CD4-positive, alpha-beta memory T cell (primary cell): ENCODE data around the gene AARS1. TPM values are rescaled to one million over a fixed set of nuclear protein-coding genes. Genes with fewer than 3 reads are reported as not detected.
A peak's percentile ranks its signal among the peaks of the same experiment; 100 is the strongest.
"Not testable (repeated sequence)": the region's sequence is repeated elsewhere in the genome, so short reads cannot be mapped to it uniquely, and the experiment has no call there.

Experiments used
- CTCF ChIA-PET: fragments of 350-600 bp; sonication (Branson Sonifier 250); formaldehyde crosslinking; loops from one replicate; lab custom pipeline; 2021; ENCODE audit warnings: inconsistent platforms; ENCODE audit not compliant: partially characterized antibody; lab: Charles Lee
- POLR2A ChIA-PET: fragments of 350-600 bp; sonication (Branson Sonifier 250); formaldehyde crosslinking; loops from one replicate; lab custom pipeline; 2021; ENCODE audit not compliant: partially characterized antibody; lab: Charles Lee
- DNase-seq, 5 donors: peaks; one replicate each; pipeline versions ENCODE4 v3.0.0 to v3.0.0-alpha.2; 2020 to 2022; ENCODE audit warnings: mixed read lengths in 1 of 5
- H3K27ac ChIP-seq: one replicate; pipeline ENCODE4 v1.7.0; 2013; ENCODE audit warnings: low read depth, low read length
- H3K27me3 ChIP-seq: 2 replicates; pipeline ENCODE4 v1.7.0; 2013; ENCODE audit warnings: mild to moderate bottlenecking, low read length, moderate library complexity; ENCODE audit not compliant: insufficient read depth
- H3K36me3 ChIP-seq: 2 replicates; pipeline ENCODE4 v1.7.0; 2013; ENCODE audit warnings: mild to moderate bottlenecking, low read length, moderate library complexity; ENCODE audit not compliant: insufficient read depth
- H3K4me1 ChIP-seq: 2 replicates; pipeline ENCODE4 v1.7.0; 2013; ENCODE audit warnings: mild to moderate bottlenecking, low read length, moderate library complexity; ENCODE audit not compliant: insufficient read depth
- H3K4me3 ChIP-seq, 2 donors: one replicate each; pipeline ENCODE4 v1.7.0; 2013; ENCODE audit warnings: low read length in 2 of 2, mild to moderate bottlenecking in 1 of 2
- H3K9me3 ChIP-seq, 2 donors: one replicate each; pipeline ENCODE4 v1.7.0; 2013; ENCODE audit warnings: low read length in 2 of 2, control low read depth in 1 of 2; ENCODE audit not compliant: control insufficient read depth in 1 of 2
- H3K27ac Mint-ChIP-seq, 7 donors: one replicate each; pipeline ENCODE4 v1.8.0; 2020 to 2021; ENCODE audit warnings: mixed read lengths in 7 of 7, mild to moderate bottlenecking in 6 of 7, inconsistent platforms in 3 of 7, moderate library complexity in 3 of 7
- H3K27me3 Mint-ChIP-seq, 2 donors: one replicate each; pipeline ENCODE4 v1.8.0; 2020 to 2021; ENCODE audit warnings: mixed read lengths in 2 of 2
- H3K36me3 Mint-ChIP-seq, 2 donors: one replicate each; pipeline ENCODE4 v1.8.0; 2020 to 2021; ENCODE audit warnings: mixed read lengths in 2 of 2, inconsistent platforms in 1 of 2, mild to moderate bottlenecking in 1 of 2
- H3K4me1 Mint-ChIP-seq, 4 donors: one replicate each; pipeline ENCODE4 v1.8.0; 2020 to 2021; ENCODE audit warnings: mixed read lengths in 4 of 4, mild to moderate bottlenecking in 1 of 4
- H3K4me3 Mint-ChIP-seq, 8 donors: one replicate each; pipeline ENCODE4 v1.8.0; 2020 to 2021; ENCODE audit warnings: mixed read lengths in 8 of 8, mild to moderate bottlenecking in 7 of 8, moderate library complexity in 6 of 8, inconsistent platforms in 3 of 8
- H3K9me3 Mint-ChIP-seq, 8 donors: one replicate each; pipeline ENCODE4 v1.8.0; 2020 to 2021; ENCODE audit warnings: mixed read lengths in 8 of 8, mild to moderate bottlenecking in 5 of 8, inconsistent platforms in 3 of 8, moderate library complexity in 1 of 8
- intact Hi-C: fragments of 100-400 bp; cut with micrococcal nuclease; formaldehyde crosslinking; loops from one replicate; pipeline ENCODE4 v1.15.1; 2023
- polyA plus RNA-seq, 2 donors: library from polyadenylated mRNA; unstranded; fragments of 300-500 nt; fragmentation: Illumina TruSeq; gene quantifications; one replicate each; pipeline ENCODE4 v1.2.3, GENCODE V29; 2021
- total RNA-seq, 2 experiments: library from RNA; stranded (reverse); gene quantifications; one replicate each; pipeline ENCODE4 v1.2.3, GENCODE V29; 2021

Gene AARS1
- total and polyA plus RNA-seq, 4 experiments from 2014 or later: 22.6 to 103 (median 69.8) TPM

GRCh38 chr16:70238773-70239172 is 50.5 kb downstream of the AARS1 start:
- H3K27ac Mint-ChIP-seq: peak overlapping the region in 2 of 7 donors; percentile 12 to 58

GRCh38 chr16:70231831-70232230 is 57.5 kb downstream of the AARS1 start:
- intact Hi-C loops, H3K4me1 ChIP-seq, H3K36me3 ChIP-seq, H3K4me3 ChIP-seq, H3K27me3 ChIP-seq, H3K4me3 Mint-ChIP-seq, H3K9me3 ChIP-seq, H3K27ac Mint-ChIP-seq, H3K9me3 Mint-ChIP-seq, H3K27ac ChIP-seq, H3K4me1 Mint-ChIP-seq, CTCF ChIA-PET, DNase-seq, H3K27me3 Mint-ChIP-seq: not testable (repeated sequence)
- POLR2A ChIA-PET: interaction anchor here (0.6 kb wide), 1 partner anchor 569 kb away, joined by 3 read pairs; the partner anchor contains the start of gene VAC14
- peaks cover 10 to 36% of the 10 kb centered on the region in 2 donors for H3K36me3 Mint-ChIP-seq

More at GRCh38 chr16:70238773-70239172, 50.5 kb downstream of the AARS1 start:
- H3K4me1 Mint-ChIP-seq, H3K9me3 ChIP-seq, H3K36me3 ChIP-seq, H3K4me3 Mint-ChIP-seq, DNase-seq, H3K4me1 ChIP-seq, H3K9me3 Mint-ChIP-seq, POLR2A ChIA-PET, H3K4me3 ChIP-seq, CTCF ChIA-PET, intact Hi-C loops, H3K27ac ChIP-seq, H3K27me3 ChIP-seq, H3K27me3 Mint-ChIP-seq: not testable (repeated sequence)
- H3K36me3 Mint-ChIP-seq: peaks cover 9 to 15% of the 10 kb centered on the region in 2 donors

DNA sequence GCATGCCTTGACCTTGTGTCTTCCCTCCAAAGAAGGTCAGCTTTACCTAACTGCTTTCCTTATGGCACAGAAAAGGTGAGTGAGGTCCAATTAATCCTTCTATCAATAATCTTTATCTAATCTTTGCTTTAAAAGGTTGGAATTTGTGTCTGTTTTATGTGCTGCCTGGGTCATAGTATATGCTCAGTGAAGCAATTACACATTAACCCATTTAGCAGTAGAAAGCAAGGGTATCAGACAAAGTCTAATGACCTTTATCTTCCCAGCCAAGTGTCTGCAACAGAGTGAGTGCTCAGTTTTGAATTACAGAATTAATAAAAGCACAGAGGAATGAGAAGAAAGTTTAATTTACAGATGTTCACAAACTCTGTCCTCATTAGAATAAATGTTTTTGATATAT is 63.3 kb downstream of the AARS1 start:
- H3K27me3 ChIP-seq, CTCF ChIA-PET, H3K27ac ChIP-seq, H3K4me3 ChIP-seq, H3K27me3 Mint-ChIP-seq, H3K36me3 ChIP-seq, POLR2A ChIA-PET, H3K9me3 ChIP-seq, DNase-seq, H3K4me1 ChIP-seq, H3K4me3 Mint-ChIP-seq, H3K4me1 Mint-ChIP-seq, intact Hi-C loops, H3K9me3 Mint-ChIP-seq, H3K27ac Mint-ChIP-seq: not testable (repeated sequence)
- H3K36me3 Mint-ChIP-seq: peaks cover 9 to 35% of the 10 kb centered on the region in 2 donors

- H3K27me3 Mint-ChIP-seq, H3K4me1 Mint-ChIP-seq, H3K9me3 Mint-ChIP-seq, intact Hi-C loops, POLR2A ChIA-PET, CTCF ChIA-PET, H3K4me3 ChIP-seq, H3K4me3 Mint-ChIP-seq, H3K36me3 ChIP-seq, H3K9me3 ChIP-seq, H3K4me1 ChIP-seq, H3K27me3 ChIP-seq, H3K27ac ChIP-seq, DNase-seq: not testable (repeated sequence)
- Mint-ChIP-seq H3K27ac (peak overlapping the region in 1 of 7 donors; percentile 65), H3K36me3 (peaks cover 11 to 33% of the 10 kb centered on the region in 2 donors)
These were observed 63.9 kb downstream of the AARS1 start for GRCh38 chr16:70225430-70225829.

GRCh38 chr16:70224645-70225044 is 64.7 kb downstream of the AARS1 start:
- H3K27ac ChIP-seq, H3K4me1 ChIP-seq, intact Hi-C loops, H3K4me3 Mint-ChIP-seq, DNase-seq, H3K9me3 ChIP-seq, H3K27ac Mint-ChIP-seq, H3K27me3 ChIP-seq, H3K27me3 Mint-ChIP-seq, CTCF ChIA-PET, H3K4me3 ChIP-seq, H3K4me1 Mint-ChIP-seq, POLR2A ChIA-PET, H3K9me3 Mint-ChIP-seq, H3K36me3 ChIP-seq: not testable (repeated sequence)
- H3K36me3 Mint-ChIP-seq: peaks cover 16 to 35% of the 10 kb centered on the region in 2 donors

- H3K9me3 Mint-ChIP-seq, H3K4me1 ChIP-seq, POLR2A ChIA-PET, H3K4me3 ChIP-seq, H3K9me3 ChIP-seq, H3K36me3 ChIP-seq, DNase-seq, H3K4me3 Mint-ChIP-seq, H3K4me1 Mint-ChIP-seq, CTCF ChIA-PET, H3K27me3 Mint-ChIP-seq, intact Hi-C loops, H3K27ac ChIP-seq, H3K27me3 ChIP-seq: not testable (repeated sequence)
- Mint-ChIP-seq H3K36me3 (peaks cover 21 to 39% of the 10 kb centered on the region in 2 donors), H3K27ac (peak overlapping the region in 4 of 7 donors; percentile 25 to 64 (median 46))
These were observed 65.3 kb downstream of the AARS1 start for GRCh38 chr16:70223971-70224513.

- H3K27me3 ChIP-seq, H3K27ac ChIP-seq, H3K4me3 ChIP-seq, H3K9me3 Mint-ChIP-seq, POLR2A ChIA-PET, H3K4me3 Mint-ChIP-seq, intact Hi-C loops, CTCF ChIA-PET, H3K27me3 Mint-ChIP-seq, H3K9me3 ChIP-seq, H3K4me1 ChIP-seq, DNase-seq, H3K36me3 ChIP-seq, H3K4me1 Mint-ChIP-seq: not testable (repeated sequence)
- peak overlapping the region in 3 of 7 donors; percentile 4 to 50 (median 32) for H3K27ac Mint-ChIP-seq
- peaks cover 21 to 40% of the 10 kb centered on the region in 2 donors for H3K36me3 Mint-ChIP-seq
These were observed 66.1 kb downstream of the AARS1 start for GRCh38 chr16:70223216-70223615.

DNA sequence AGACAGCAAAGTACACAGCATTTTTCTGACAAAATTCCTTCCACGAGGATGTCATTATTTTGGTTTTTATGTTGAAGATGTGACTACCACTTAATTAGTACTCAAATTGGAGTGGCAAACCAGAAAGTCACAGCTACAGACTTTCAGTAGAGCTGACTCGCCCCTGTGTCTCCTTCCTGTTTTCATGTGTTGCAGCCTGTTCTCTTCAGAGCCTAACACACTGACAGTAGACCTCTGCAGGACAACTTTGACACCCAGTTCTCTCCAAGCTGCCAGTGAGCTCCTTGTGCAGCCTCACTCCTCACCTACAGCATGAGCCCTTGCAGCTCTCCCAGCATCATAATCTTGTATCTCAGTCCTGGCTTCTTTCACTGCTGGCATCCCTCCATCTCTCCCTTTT is 66.7 kb downstream of the AARS1 start:
- H3K4me3 Mint-ChIP-seq, H3K9me3 Mint-ChIP-seq, CTCF ChIA-PET, H3K27me3 Mint-ChIP-seq, H3K4me3 ChIP-seq, H3K9me3 ChIP-seq, H3K4me1 ChIP-seq, H3K27me3 ChIP-seq, H3K27ac ChIP-seq, H3K4me1 Mint-ChIP-seq, DNase-seq, POLR2A ChIA-PET, H3K36me3 ChIP-seq, intact Hi-C loops: not testable (repeated sequence)
- Mint-ChIP-seq H3K27ac (peak overlapping the region in 2 of 7 donors; percentile 42 to 57), H3K36me3 (peaks cover 21 to 37% of the 10 kb centered on the region in 2 donors)
